ENCODE measurements around the gene BRAF. TPM values are rescaled to one million over a fixed set of nuclear protein-coding genes. Genes with fewer than 3 reads are reported as not detected.
"Not testable (repeated sequence)": the region's sequence is repeated elsewhere in the genome, so short reads cannot be mapped to it uniquely, and the experiment has no call there.

BRAF gene
- 18.4 and 18.5 TPM in 2 replicates for total RNA-seq (2014; rRNA removed; shearing (Covaris generic))
- polyA plus RNA-seq (2014; cell fraction: nucleus; rRNA removed): 12.7 and 15.5 TPM in 2 replicates

- DNase-seq (ENCODE audit: extremely low read depth, low read depth): peak; percentile 76
Measured at GRCh38 chr7:140924821-140925421, at the start of gene BRAF. TSS of gene BRAF (minus strand) at chr7:140924929. CDS start at chr7:140924703, 226 bp downstream.

GRCh38 chr7:140972876-140973829 lies 48.4 kb upstream of the BRAF start:
- no peak for DNase-seq (ENCODE audit: extremely low read depth, low read depth)

GRCh38 chr7:140972344-140972743 lies 47.6 kb upstream of the BRAF start:
- no peak for DNase-seq (ENCODE audit: extremely low read depth, low read depth)

GRCh38 chr7:140967438-140967837 lies 42.7 kb upstream of the BRAF start:
- no peak for DNase-seq (ENCODE audit: extremely low read depth, low read depth)

GRCh38 chr7:140966561-140967233 lies 42.0 kb upstream of the BRAF start:
- no peak for DNase-seq (ENCODE audit: extremely low read depth, low read depth)

GRCh38 chr7:140961117-140961516 lies 36.4 kb upstream of the BRAF start:
- DNase-seq (ENCODE audit: extremely low read depth, low read depth): no peak

- not testable (repeated sequence) for DNase-seq (ENCODE audit: extremely low read depth, low read depth)
Measured at GRCh38 chr7:140956997-140957396, 32.3 kb upstream of the BRAF start.

GRCh38 chr7:140945940-140946339 lies 21.2 kb upstream of the BRAF start:
- DNase-seq (ENCODE audit: extremely low read depth, low read depth): no peak

- not testable (repeated sequence) for DNase-seq (ENCODE audit: extremely low read depth, low read depth)
Measured at GRCh38 chr7:140942242-140942641, 17.5 kb upstream of the BRAF start.

GRCh38 chr7:140940898-140941297 lies 16.2 kb upstream of the BRAF start:
- no peak for DNase-seq (ENCODE audit: extremely low read depth, low read depth)

GRCh38 chr7:140937702-140938264 lies 13.1 kb upstream of the BRAF start:
- no peak for DNase-seq (ENCODE audit: extremely low read depth, low read depth)

- DNase-seq (ENCODE audit: extremely low read depth, low read depth): no peak
Measured at GRCh38 chr7:140928491-140929309, 4.0 kb upstream of the BRAF start.

GRCh38 chr7:140927945-140928344 lies 3.2 kb upstream of the BRAF start:
- not testable (repeated sequence) for DNase-seq (ENCODE audit: extremely low read depth, low read depth)

- no peak for DNase-seq (ENCODE audit: extremely low read depth, low read depth)
Measured at GRCh38 chr7:140927351-140927750, 2.6 kb upstream of the BRAF start.

GRCh38 chr7:140926021-140926817 lies 1.5 kb upstream of the BRAF start:
- DNase-seq (ENCODE audit: extremely low read depth, low read depth): no peak

- DNase-seq (ENCODE audit: extremely low read depth, low read depth): peak; percentile 51
Measured at GRCh38 chr7:140924019-140924820, 509 bp downstream of the BRAF start.

GRCh38 chr7:140923358-140924006 lies 1.2 kb downstream of the BRAF start:
- no peak for DNase-seq (ENCODE audit: extremely low read depth, low read depth)

Data from NCI-H460 (cell line).